Stimulated activated naive CD4-positive, alpha-beta T cell treated with Interleukin-2 at 50 U/mL for 16 hours (primary cell): Measurements from ENCODE around the gene LETM1.

ENCODE experiments used
- DNase-seq: peaks from one replicate; lab custom pipeline; 2025; lab: John Stamatoyannopoulos, UW

The LETM1 gene

DNA sequence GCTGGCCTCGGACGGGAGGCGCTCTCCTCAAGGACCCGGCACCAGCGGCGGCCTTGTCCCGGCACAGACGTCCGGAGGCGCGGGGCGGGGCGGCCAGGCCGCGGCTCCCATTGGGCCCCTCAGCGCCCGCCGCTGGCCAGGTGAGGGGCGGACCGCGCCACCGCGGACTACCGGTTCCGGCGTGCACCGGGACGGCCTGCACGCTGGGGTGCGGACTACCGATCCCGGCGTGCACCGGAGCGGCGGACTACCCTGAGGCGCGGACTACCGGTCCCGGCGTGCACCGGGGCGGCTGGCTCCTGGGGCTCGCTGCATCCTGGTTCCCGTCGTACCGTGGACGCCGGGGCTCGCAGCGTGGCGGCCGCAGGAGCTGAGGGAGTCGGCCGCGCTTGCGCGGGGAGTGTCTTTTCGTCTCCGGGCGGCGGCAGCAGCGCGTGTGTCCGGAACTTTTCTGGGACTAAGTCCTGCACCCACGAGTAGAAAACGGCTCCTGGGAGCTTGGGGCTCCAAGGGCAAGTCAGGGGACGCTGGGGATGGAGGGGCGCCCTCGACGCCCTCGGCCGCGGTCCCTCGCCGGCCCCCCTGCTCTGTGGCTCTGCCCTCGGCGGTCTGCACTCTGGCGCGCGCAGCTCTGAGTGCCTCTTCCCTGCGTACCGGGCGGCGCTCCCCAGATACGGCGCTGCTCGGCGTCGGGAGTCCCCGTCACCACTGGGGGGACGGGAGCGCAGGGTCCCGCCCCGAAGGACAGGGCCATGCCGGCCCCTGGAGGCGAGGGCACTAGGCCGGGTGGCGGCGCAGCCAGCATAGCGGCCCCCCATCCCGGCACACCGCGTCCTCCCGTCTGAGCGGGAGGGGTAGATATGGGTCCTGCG lies at the start of gene LETM1:
LETM1 (minus strand) TSS at position 86 of the 872 bp plus-strand sequence. CDS start 206 bp downstream, outside the sequence.
- peak; percentile 90 for DNase-seq

DNA sequence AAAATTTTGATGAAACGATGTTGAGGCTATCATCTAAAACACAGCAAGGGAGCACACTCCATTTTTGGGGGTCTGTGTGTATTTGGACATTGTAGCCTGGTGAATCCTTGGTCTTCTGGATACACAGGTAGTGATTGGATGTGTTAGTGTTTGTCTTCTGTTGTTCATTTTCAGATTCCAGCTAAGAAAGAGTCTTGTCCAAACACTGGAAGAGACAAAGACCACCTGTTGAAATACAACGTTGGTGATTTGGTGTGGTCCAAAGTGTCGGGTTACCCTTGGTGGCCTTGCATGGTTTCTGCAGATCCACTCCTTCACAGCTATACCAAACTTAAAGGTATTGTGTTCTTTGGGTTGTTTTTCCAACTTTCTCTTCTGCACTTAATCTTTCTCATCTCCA lies 48.1 kb upstream of the LETM1 start:
- DNase-seq: no peak

GRCh38 chr4:1903035-1903434 lies 47.1 kb upstream of the LETM1 start:
- no peak for DNase-seq

DNA sequence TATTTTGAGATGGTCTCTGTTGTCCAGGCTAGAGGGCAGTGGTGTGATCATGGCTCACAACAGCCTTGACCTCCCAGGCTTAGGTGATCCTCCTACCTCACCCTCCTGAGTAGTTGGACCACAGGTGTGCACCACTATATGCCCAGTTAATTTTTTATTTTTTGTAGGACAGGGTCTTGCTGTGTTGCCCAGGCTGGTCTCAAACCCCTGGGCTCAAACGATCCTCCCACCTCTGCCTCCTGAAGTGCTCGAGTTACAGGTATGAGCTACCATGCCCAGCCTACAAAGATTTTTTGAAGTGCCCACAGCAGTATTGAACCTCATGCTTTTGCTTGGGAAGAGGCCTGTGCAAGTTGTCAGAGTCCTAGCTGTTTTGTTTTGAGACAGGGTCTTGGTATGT lies 46.3 kb upstream of the LETM1 start:
- DNase-seq: no peak

DNA sequence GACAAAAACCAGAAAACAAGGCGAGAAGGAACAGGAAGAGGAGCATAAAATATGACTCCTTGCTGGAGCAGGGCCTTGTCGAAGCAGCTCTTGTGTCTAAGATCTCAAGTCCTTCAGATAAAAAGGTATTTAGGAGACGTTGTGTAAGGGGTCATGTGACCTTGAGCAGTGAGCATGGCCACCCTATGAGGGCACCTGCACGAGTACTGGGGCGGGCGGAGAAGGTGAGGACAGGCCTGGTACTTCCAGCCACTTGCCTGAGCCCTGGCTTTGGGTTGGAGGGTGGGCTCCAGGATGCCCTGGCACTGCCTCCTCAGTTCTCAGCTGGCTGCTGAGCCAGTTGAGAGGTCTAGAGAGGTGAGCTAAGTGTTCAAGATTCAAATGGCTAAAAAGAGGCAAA lies 45.2 kb upstream of the LETM1 start:
- no peak for DNase-seq

GRCh38 chr4:1900624-1901023 lies 44.7 kb upstream of the LETM1 start:
- DNase-seq: no peak

DNA sequence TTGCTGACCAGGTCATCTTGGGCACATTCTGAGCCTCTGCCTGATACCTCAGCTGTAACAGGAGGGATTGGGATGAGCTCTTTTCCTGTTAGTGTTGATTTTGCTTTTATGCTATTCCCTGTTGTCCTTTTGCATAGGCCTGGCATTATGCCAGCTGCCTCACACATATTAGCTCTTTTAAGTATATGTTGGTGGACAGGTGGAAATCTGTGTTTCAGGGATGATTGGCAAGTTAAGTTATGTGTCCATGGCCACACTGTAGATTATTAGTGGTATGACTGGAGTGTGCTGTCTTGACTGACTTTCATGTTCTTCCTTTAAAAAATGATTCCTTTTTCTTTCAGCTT lies 44.1 kb upstream of the LETM1 start:
- no peak for DNase-seq

DNA sequence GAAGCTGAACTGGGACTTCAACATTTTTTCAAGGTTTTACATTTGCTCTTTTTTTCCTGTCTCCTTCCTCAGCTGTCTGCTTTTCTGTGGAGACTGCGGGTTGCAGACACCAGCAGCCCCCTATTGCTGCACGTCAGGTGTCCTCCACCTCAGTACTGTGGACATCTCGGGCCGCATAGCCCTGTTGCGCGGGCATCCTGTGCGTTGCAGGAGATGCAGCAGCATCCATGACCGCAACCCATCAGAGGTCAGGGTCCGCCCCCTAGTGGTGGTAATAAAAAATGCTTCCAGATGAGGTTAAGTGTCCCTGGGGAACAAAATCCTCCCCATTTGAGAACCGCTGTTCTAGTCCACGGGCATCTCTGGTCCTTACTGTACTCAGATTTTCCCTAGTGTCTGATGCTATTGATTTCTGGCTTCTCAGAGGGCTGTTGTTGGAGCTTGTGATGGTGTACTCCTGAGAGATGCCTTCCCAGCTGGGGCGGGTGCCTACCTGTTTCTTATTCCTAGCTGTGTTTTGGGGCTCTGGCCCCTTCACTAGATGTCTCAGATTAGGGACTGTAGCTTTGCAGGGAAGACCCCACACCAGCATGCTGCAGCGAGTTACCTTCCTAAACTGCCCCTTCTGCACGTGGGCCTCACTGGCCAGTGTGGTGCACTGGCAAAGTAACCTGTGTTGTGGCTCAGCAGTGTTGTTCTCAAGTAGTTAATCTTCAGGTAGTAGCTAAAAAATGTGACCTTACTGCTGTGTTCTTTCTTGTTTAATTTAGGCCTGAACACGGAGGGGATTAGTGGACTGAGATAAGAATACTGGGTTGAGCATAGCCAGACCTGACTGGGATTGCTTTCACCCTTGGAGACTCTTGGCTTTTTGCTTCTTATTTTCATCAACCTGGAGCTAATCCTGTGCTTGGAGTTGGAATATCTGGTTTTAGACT lies 43.5 kb upstream of the LETM1 start:
- DNase-seq: peak; percentile 59

GRCh38 chr4:1898681-1899080 lies 42.7 kb upstream of the LETM1 start:
- DNase-seq: no peak

- no peak for DNase-seq
Observed at GRCh38 chr4:1898007-1898406, 42.1 kb upstream of the LETM1 start.

- DNase-seq: no peak
Observed at GRCh38 chr4:1896658-1896991, 40.7 kb upstream of the LETM1 start.

DNA sequence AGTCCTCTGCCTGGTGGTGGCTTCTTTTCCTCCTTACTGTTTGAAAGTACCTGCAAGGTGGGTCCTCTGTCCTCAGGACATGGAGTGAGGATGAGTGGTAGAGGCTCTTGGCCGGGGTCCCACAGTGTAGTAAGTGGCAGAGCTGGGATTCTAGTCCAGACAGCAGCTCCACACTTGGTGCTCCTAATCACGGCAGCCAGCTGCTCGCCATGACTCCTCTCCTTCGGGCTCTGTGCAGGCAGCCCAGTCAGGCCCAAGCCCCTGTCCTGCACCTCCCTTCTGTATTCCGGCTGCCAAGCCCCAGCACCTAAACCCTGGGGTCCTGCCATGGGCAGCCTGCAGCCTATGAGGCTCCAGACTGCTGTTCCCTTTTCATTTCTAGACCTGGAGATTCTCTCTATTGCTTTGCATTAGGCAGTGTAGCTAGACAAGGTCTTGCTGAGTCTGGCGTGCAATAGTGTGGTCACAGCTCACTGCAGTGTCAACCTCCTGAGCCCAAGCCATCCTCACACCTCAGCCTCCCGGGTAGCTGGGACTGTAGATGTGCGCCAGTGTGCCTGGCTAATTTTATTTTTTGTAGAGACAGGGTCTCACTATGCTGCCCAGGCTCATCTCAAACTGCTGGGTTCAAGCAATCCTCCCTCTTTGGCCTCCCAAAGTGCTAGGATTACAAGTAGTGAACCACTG lies 40.2 kb upstream of the LETM1 start:
- DNase-seq: no peak

GRCh38 chr4:1890979-1891570 lies 35.1 kb upstream of the LETM1 start:
- no peak for DNase-seq

DNA sequence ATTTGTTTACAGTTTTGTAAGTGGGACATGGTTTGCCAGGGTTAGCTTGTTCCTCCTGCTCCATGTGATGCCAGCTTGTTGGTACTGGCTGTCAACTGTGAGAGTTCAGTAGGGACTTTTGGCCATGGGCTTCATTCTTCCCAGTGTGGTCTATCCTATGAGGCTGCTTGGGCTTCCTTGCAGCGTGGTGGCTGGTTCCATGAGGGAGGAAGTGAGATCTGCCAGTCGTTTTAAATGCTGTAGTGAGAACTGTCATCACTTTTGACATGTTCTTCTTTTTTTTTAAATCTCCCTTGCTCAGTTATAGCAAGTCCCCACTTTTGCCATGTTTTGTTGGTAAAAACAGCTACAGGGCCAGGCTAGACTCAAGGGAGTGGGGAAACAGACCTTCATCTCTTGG lies 31.1 kb upstream of the LETM1 start:
- no peak for DNase-seq

- DNase-seq: no peak
Observed at GRCh38 chr4:1885414-1885813, 29.5 kb upstream of the LETM1 start.

GRCh38 chr4:1883583-1883982 lies 27.6 kb upstream of the LETM1 start:
- no peak for DNase-seq

- DNase-seq: no peak
Observed at GRCh38 chr4:1882850-1883271, 26.9 kb upstream of the LETM1 start.

- DNase-seq: no peak
Observed at GRCh38 chr4:1880332-1880731, 24.4 kb upstream of the LETM1 start.

DNA sequence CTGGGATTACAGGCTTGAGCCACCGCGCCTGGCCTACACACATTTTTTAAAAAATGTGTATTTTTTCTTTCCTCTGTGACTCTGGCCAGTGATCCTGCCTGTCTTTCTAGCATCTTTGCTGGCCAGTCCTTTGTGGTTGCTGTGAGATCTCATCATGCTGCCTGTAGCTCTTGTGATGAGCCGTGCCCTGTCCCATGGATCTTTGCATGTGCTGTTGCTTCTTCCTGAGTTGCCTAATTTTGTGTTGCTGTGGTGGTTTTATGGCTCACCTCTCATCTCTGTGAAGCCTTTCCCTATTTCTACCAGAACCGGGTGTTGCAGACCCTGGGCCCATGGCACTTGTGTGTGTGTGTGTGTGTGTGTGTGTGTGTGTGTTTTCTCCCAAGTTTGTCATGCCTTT lies 23.5 kb upstream of the LETM1 start:
- DNase-seq: no peak

GRCh38 chr4:1874201-1874600 lies 18.2 kb upstream of the LETM1 start:
- DNase-seq: no peak

GRCh38 chr4:1873776-1874175 lies 17.8 kb upstream of the LETM1 start:
- DNase-seq: no peak

- no peak for DNase-seq
Observed at GRCh38 chr4:1873291-1873690, 17.3 kb upstream of the LETM1 start.
